Fibroblast of skin of right quadriceps (primary cell): ENCODE measurements around the gene CHI3L1.

ENCODE experiments used
- DNase-seq: peaks from one replicate; pipeline ENCODE4 v3.0.0-alpha.2; 2013

The CHI3L1 gene

DNA sequence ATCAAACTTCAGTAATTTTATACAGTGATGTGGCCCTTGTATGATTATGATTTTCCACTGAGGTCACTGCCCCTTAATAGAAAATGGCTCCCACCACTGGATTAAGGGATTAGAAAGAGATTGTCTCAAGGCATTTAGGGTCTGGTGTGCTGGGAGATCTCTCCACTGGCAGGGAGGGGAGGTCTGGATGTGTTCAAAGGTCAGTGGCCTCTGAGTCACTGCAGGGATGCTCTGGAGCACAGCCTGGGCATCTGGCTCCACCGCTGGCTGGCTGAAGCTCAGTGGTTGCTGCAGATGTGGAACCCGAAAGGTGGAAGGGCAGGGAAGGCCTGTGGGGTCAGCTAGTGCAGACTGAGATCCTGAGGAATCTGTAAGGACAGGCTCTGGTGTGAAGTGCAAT, 18.3 kb upstream of the CHI3L1 start:
- no peak for DNase-seq

DNA sequence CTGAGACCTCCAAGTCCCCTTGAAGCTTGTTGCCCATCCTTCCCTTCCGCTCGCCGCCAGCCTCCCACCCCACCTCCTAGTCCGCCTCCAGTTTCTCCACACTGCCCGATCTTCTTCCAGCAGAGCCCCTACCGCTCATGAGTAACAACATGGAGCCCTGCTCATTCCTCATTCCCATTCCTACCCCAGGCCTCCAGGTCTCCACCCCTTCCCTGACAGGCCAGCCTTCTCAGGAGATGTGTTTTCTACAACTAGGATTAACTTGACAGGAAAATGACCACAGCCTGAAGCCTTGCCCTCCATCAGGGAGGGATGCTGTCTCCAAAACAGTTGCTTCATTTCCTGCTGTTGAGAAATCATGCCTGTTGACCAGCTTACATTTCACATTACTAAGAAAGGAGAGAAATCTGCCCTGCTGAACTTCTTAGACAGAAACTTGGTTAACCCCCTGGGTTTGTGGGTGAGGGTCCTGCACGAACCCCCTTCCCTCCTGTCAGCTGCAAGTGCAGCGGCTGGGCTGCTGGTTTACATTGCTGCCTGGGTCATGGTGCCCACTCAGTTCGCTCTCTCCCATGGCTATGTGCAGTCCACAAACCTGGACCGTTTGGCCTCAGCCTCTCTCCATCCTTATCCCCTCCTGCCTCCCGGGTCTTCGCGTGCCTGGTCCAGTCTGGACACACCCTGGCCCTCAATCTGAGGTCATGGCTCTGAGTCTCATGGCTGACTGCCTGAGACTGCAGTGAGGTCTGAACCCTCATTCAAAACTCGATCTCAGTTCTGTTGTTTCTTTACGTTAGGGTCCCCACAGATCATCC, 16.1 kb upstream of the CHI3L1 start:
- peak; percentile 72 for DNase-seq

DNA sequence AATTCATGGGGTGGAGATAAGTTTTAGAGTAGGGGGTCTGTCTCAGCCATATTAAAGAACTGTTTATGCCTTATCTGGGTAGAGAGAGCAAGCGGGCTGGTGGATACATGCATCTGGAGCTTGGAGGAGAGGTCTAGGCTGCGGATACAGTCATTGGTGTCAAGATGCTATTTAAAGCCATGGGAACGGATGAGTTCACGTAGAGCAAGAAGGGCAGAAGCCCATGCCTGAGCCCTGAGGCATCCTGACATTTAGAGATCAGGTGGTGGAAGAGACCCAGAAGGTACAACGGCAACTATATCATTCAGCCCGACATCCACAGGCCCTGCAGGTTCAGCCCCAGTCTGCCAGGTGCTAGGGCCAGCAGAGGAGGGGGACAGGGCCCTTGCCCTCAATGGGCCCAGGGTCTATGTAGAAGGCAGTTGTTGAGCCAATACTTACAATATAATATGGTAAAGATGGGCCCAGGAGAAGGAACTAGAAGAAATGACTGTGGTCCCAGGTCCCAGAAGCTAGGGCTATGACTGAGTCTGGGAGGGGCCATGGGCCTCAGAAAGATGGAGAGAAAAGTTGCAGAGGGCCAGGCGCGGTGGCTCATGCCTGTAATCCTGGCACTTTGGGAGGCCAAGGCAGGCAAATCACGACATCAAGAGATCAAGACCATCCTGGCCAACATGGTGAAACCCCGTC, 15.2 kb upstream of the CHI3L1 start:
- DNase-seq, result no peak

DNA sequence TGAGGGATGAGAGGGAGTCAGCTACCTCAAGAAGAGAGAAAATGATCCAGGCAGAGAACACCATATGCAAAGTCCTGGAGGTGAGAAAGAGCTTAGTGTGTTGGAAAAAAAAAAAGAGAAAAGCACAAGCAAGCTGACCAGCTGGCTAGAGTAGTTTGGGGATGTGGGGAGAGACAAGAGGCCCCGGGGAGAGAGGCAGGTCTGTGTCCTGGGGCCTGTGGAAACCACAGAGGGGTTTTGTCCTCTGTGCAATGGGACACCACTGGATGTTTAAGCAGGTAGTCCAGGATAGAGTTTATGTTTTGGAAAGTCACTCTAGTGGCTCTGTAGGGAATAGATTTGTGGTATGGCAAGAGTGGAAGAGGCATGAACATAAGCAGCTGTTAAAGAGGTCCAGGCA, 14.4 kb upstream of the CHI3L1 start:
- DNase-seq, result no peak

DNA sequence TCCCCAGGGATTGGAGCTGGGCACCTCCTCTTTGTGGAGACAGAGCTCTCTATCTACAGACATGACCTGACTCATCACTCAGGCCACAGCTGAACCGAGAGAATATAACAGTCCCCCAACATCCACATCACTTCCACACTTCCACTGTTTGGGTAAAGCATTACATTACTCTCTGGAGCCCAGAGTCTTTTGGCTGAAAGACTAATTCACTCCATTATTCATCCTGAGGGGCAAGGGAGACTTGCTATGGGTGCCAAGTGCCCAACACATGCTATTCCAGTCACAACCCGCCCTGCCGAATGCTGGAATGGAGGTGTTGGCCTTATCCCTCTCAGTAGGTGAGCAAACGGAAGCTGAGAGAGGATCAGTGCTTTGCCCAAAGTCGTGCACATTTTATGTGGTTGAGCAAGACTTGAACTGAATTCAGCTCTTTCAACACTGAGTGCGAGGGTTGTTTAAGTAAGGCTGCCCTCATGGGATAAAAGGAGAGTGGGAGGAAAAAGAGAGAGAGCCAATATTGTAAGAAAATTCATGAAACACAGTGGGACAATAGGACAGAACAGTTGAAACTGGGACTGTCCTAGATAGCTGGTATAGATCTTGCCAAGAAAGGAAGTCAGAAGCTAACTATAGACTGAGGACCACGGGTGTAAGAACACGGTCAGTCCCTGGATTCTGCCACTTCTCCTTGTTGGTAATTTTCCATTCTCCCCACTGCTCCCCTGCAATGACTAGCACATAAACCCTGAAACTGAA, 13.5 kb upstream of the CHI3L1 start:
- peak; percentile 65 for DNase-seq

DNA sequence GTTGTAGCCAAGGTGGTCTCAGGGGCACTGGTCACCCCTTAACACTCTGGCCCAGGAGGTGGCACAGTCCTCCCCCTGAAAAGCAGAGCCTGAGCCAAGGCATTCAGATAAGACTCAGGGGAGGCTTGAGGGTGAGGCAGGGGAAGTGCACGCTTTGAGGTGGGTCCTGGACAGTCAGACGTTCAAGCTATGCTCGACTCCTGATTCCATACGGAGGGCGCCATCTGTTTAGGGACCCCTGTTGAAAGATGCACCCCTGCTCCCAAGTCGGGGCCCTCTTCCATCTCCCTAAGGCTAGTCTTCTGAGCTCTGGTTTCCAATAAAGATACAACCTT, 12.9 kb upstream of the CHI3L1 start:
- no peak for DNase-seq

DNA sequence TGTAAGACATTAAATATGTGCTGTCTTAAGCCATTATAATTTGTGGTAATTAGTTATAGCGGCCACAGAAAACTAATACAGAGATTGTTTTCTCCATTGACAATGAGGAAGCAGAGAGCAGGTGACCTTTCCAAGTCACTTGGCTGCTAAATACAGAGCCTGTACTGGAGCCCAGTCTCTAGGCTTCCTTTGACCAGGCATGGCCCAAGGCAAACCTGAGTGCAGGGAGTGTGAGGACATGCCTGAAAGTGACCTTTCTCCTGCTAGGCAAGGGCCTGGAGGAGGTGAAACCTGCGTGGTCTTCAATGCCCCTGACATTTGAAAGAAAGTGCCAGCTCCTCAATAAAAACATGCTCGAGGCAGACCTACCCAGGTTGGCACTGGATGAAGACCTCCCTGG, 12.5 kb upstream of the CHI3L1 start:
- DNase-seq, result no peak

DNA sequence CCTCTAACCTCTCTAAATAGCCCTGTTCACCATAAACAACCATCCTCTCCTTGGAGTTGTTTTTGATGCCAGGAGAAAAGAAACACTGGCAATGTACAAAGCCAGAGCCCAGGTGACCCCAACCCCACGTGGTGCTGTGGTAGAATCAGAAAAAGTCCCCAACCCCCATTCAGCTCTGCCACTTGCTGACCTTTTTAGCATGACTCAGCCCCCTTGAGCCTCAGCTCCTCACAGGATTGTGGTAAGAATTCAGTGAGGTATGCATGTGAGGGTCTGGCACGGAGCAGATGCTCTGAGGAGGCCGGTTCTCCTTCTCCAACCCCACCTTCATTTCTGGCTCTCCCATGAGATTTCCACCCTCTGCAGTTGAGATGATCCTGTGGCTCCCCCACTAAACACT, 11.1 kb upstream of the CHI3L1 start:
- DNase-seq, result peak; percentile 86

DNA sequence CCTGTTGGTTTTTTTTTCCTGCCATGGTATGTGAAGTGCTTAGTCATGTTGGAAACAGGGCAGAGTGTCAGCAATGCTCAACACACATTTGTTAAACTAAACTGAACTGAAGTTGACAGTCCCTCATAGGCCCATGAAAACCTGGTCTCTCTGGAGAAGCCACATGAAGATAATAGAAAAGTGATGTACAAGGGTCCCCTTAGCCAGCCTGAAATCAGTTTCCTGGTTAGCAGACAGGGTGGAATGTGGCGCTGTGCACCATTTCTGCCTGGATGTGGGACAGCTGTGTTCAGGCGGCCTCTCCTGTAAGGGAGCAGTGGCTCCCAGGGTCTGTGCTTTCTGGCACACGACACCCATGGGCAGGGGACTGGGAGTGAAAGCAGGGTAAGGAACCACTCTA, 9.9 kb upstream of the CHI3L1 start:
- DNase-seq, result no peak

DNA sequence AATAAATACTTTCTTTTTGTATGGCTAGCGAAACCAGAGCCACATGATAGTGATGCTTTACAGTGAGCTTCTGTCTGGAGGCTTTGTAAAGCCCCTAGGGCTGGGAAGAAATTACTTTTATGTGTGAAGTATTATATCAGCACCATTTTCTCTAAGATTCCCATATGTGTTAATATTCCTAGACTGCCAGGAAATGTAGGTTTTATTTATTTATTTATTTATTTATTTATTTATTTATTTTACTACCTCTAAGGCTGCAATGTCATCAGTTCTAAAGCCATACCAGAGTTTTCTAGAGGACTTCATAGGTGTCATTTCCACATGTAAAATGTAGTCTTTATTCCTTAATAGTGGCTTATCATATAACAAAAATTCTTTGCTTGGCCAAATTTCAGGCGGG, 4.4 kb upstream of the CHI3L1 start:
- DNase-seq, result no peak

DNA sequence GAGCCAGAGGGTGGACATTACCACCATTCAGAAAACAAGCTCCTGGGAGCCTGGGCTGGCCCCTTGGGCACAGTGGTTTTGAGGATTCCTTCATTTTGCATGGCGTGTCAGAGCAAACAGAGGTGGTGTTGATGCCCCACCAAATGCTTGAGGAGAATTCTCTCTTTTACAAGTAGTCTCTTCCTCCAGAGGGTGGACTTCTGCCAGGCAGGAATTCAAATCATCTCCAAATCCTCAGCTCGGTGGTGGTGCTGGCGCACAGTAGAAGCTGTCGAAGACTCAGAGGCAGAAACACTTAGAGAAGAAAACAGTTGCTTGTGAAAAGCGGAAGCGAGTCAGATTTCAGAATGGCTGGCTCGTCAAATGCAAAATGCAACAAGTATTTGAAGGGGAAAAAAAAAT, 3.4 kb upstream of the CHI3L1 start:
- no peak for DNase-seq

DNA sequence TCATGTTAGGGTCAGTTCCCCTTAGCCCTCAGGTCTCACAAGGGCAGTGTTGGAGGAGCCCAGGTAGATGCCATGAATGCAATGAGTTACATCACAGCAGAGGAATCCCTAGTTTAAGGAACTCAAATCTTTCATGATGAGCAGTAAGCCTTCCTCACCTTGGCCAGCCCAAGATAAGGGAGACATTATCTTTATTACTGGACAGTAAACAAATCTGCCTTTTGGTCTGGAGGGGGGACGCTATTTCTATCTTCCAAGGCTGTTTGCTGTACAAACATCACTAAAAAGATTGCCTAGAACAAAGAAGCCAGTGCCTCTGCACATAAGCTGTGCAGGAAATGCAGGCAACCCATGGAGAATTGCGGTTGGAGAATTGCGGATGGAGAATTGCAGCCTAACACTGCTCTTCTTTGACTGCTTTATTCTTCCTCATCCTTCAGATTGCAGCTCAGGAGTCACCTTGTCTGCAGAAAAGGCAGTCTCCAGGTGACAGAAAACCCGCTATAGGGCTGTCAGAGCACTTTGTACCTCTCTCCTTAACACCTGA, 2.3 kb upstream of the CHI3L1 start:
- no peak for DNase-seq

DNA sequence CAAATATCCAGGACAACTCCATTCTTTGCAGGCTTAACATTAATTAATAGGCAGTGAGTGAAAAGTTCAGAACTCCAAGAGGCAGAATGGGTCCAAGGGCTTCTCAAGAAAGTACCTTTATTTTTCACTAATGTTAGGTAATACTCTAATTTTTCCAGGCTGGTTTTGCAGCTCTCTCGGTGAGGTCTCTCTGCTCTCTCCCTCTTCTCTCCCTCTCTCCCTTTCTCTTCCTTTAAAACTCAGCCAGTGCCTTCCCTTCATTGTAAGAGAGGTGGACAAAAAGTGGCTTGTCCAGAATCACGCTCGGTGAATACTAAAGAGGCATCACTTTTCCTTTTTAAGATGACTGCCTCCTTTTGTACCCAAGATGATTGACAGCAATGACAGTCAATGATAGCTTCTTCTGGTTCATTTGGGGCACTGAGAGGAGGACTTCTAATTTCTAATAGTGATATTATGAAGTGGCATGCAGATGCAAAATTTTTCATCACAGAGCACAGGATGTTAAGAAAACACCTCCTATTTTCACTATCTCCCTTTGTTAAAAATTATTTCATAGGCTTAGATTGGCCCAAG, 1.3 kb upstream of the CHI3L1 start:
- DNase-seq, result no peak

DNA sequence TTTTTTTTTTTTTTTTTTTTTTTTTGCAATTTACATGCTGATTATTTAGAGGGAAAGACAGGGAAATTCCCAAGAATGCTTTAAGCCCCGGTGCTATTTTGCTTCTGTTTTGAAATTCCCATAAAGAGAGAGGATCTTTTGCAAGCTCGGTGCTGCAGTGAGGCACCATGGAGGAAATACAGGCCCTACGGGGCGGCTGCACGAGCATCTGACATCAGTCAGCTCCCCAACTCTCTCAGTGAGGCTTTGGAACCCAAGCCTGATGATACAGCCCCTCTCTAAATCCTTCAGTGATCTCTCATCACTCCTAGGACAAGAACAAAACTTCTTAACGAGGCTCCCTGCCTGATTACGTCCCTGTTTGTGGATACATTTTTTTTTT, 791 bp upstream of the CHI3L1 start:
- no peak for DNase-seq

DNA sequence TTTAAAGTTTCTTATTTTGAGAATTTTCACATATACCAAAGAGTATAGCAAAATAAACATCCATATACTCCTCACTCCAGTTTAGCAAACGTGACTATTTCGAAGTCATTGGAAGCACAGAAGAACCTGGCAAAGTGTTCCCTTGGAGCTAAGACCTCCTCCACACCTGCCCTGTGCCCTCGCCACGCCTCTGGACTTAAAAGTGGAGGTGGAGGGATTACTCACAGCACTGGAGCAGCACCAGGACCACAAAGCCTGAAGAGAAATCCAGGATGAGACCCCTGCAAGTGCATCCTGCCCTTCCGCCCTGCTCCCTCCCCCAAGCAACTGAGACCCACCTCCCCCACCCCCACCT, 436 bp downstream of the CHI3L1 start:
- no peak for DNase-seq

DNA sequence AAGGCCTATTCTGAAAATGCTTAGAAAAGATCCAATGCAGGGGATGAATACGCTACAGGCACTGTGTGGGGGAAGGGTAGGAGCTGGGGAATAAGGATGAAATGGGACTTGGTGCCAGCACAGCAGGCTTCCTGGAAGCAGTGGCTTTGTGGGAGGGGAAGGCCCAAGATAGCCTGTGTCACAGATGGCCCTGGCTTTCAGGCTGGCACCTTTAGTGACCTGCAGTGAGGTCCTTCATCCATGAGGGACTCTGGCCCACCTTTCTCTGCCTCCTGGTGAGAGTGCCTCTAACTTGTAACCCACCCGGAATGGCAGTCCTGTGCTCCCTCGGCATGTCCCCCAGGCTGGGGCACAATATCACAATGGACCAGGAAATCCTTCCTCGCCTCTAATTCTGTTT, 919 bp downstream of the CHI3L1 start:
- DNase-seq, result no peak

DNA sequence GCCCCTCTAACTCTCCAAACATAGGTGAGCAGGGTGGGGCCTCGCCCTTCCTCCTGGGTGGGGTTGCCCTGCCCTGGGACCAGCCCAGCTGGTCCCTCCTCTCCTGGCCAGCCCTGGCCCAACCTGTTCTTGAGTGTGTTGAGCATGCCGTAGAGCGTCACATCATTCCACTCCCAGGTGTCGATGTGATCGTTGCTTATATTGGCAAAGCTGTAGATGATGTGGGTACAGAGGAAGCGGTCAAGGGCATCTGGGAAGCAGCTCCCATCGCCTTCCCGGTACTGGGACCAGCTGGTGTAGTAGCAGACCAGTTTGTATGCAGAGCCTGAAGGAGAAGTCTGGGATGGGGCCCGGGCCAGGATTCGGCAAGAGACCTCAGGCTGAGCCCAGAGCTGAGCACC, 1.4 kb downstream of the CHI3L1 start:
- DNase-seq, result no peak

DNA sequence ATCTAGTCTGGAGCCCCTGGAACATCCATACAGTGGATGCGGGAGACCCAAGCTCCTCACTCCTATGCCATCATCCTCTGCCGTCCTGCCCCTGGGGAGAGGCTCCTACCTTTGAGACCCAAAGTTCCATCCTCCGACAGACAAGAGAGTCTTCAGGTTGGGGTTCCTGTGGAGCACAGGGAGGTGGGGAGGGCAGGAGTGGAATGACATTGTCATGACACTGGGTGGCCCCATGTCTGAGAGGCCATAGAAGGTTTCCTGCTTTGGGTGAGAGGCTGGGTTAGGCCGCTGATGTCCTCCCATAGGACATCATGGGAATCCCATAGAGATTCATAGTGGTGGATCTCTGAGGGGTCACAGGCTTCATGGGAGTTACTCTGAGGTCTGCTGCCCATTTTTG, 2.0 kb downstream of the CHI3L1 start:
- no peak for DNase-seq

DNA sequence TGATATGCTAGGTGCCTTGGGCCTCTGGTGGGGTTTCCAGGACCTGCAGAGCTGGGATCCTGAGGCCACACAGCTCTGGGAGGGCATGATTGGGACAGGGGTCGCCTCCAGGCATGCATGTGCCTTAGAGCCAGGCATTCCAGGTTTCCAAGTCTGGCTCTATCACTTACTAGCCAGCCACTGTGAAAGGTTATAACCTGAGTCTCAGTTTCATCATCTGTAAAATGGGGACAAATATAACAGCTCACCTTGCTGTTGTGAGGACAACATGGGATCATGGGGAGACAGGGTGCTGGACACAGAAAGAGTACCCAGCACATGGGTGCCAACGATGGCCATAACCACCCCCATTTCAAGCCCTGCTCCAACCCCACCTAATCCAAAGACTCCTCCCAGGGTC, 2.7 kb downstream of the CHI3L1 start:
- no peak for DNase-seq

DNA sequence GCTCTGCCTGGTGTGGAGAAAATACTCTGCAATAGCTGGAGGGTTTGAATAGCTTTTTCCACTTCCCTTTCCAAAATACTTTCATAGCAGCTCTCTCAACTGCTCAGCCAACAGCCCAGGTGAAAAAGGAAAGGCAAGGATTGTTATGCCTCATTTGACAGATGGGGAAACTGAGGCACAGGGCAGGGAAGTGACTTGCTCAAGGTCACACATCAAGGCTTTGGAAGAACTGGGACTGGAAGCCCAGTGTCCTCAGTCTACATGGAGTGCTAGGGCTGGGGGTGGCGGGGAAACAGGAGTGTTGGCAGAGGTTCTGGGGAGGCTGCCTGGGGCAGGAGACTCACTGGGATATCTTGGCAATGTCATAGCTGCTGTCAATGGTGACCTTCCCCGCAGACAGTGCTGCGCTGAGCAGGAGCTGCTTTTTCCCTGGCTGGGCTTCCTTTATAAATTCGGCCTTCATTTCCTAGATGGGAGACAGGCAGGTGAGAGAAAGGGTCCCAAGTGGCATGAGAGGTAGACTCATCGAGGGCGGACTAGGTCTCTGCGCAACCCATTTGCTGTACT, 4.0 kb downstream of the CHI3L1 start:
- DNase-seq, result no peak

DNA sequence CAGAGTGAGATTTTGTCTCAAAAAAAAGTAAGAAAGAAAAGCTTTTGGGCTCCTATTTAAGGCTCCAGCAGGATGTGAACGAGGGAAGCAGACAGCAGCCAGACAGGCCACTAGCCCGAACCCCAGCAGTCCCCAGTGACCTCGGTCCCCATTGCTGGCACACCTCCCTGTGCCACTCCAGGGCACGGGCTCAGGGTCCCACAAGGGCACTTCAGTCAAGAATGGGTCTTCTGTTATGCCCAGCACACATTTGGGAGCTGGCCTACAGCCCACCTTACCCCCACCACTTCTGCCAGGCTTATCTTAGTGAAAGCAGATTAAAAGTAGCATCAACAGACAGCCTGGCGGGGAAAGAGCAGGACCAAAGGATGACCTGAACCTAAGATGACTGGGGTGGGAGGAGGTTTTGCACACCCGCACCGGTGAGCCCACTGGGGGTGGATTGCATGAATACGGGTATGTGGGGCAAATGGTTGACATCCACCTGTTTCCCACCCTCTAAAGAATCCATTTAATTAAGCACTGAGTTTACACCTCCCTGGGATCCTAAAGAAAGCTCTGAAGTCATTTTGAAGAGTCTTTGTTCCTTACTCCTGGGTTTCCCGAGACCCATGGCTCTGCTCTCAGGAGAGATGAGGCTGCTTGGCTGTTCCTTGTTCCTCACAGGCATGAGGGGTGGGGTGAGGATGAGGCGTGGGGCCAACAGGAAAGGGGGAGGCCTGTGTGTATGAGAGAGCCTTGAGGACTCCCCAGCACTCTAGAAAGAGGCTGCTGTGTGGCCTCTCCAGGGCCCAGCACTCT, 4.7 kb downstream of the CHI3L1 start:
- no peak for DNase-seq

DNA sequence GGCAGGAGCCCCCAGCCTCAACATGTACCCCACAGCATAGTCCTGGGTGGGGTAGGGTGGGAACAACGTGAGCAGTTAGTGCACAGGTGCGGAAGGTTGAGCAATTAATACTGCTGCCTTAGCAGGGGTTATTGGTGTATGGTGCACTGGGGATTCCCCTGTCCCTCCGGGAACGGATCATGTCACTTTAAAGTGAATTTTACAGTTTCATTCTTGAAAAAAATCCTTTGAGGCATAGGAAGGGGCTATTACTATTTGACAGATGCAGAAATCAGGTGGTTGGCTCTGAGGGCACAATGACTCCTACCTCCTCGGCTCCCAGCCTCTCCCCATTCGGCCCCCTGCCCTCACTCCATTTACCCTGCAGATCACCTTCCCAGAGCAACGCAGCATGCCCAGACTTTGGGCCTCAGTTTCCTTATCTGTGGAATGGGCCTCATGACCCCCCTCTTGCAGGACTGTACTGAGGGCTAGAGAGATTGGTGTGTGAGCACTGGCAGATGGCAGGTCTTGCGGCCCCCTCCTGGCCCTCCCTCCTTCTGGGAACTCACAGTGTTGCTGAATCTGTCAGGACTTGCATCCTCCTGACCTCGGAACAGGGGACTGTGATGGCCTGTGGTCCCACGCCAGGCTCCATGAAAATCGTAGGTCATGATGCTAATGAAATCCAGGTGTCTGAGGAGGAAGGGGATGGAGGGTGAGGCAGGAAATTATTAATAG, 5.7 kb downstream of the CHI3L1 start:
- DNase-seq, result no peak
